ENCODE results near the gene RRP9.

GRCh38 chr3:51986010-51986947 is 44.6 kb upstream of the RRP9 start:
- no peak for TF ChIP-seq MAX (IDR thresholded peaks at IDR 0.05)
- TF ChIP-seq SP1 (IDR thresholded peaks at IDR 0.05), result peak; percentile 35
